Choroid plexus epithelial cell (primary cell): Measurements from ENCODE around the gene ASAP3.
A peak's percentile ranks its signal among the peaks of the same experiment; 100 is the strongest.

ENCODE experiments used
- DNase-seq: peaks from one replicate; pipeline ENCODE4 v3.0.0-alpha.2; 2010; ENCODE audit warnings: low read depth
- H3K4me3 ChIP-seq: 2 replicates; pipeline ENCODE4 v1.5.1; 2011; ENCODE audit warnings: low read depth, mild to moderate bottlenecking, control low read depth, low read length, moderate library complexity
- TF ChIP-seq, protein P1 (sequence below): conservative IDR thresholded peaks from 2 replicates; pipeline ENCODE4 v1.5.1; 2011; ENCODE audit warnings: low read depth, mild to moderate bottlenecking, control low read depth, inconsistent platforms, low read length, moderate library complexity

Gene ASAP3

DNA sequence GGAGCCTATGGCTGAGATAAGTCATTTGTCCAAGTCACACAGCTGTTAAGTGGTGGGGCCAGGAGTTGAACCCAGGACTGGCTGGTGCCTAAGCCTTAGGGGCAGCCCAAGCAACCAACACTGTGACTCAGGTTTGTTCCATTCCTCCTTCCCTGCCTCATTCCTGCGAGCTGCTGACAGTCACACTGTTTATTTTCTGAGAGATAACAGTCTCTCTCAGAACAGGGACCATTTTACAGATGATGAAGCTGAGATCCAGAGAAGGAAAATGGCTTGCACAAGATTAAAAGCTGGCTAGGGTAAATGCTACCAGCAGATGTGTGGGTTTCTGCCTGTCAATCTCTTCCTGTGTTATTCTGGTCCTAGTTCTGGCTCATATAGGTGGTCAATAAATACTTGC, 35.1 kb downstream of the ASAP3 start:
- TF ChIP-seq, protein P1, sequence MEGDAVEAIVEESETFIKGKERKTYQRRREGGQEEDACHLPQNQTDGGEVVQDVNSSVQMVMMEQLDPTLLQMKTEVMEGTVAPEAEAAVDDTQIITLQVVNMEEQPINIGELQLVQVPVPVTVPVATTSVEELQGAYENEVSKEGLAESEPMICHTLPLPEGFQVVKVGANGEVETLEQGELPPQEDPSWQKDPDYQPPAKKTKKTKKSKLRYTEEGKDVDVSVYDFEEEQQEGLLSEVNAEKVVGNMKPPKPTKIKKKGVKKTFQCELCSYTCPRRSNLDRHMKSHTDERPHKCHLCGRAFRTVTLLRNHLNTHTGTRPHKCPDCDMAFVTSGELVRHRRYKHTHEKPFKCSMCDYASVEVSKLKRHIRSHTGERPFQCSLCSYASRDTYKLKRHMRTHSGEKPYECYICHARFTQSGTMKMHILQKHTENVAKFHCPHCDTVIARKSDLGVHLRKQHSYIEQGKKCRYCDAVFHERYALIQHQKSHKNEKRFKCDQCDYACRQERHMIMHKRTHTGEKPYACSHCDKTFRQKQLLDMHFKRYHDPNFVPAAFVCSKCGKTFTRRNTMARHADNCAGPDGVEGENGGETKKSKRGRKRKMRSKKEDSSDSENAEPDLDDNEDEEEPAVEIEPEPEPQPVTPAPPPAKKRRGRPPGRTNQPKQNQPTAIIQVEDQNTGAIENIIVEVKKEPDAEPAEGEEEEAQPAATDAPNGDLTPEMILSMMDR: no peak
- H3K4me3 ChIP-seq: no peak overlapping the region
- DNase-seq: no peak

DNA sequence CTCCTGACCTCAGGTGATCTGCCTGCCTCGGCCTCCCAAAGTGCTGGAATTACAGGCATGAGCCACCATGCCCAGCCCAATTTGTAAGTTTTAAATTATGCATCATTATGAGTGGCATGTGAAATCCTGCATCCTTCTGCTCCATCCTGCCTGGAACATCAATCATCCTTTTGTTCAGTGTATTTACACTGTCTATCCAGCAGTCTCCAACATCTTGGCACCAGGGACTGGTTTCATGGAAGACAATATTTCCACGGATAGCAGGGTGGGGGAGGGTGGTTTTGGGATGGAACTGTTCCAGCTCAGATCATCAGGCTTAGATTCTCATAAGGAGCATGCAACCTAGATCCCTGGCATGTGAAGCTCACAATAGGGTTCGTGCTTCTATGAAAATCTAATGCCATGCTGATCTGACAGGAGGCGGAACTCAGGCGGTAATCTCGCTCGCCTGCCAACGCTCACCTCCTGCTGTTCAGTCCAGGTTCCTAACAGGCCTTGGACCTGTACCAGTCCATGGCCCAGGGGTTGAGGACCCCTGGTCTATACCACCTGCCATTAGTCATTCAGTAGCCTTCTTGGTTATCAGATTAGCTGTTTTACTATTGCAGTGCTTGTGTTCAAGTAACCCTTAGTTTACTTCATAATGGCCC, 37.2 kb downstream of the ASAP3 start:
- no peak for DNase-seq

DNA sequence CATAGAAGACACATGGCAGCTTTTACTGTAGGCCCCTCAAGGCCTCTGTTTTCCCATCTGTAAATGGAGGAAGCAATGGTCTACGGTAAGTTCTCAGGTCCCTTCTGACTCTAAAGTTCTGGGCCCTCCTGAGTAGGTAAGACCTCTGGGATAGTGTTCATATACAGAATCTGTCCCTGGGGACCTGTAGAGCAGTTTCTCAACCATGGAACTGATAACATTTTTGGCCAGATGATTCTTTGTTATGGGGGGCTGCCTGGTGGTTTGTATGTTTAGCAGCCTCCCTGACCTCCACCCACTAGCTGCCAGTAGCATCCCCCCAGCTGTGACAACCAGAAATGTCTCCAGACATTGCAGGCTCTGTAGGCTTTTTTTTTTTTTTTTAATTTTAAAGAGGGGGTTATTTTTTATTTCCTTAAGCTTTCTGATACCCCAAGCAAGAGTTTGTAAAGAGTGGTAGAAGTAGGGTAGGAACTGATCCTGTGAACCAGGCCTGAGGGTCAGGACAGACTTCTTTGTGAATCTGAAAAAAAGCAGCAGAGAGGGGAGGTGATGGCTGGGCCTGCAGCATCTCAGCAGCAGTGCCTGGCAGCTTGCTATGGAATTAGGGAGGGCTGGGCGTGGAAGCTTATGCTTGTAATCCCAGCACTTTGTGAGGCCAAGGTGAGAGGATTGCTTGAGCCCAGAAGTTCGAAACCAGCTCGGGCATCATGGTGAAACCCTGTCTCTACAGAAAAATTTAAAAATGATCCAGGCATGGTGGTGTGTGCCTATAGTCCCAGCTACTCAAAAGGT, 39.2 kb downstream of the ASAP3 start:
- DNase-seq: peak; percentile 15
- no peak overlapping the region for H3K4me3 ChIP-seq
- TF ChIP-seq, protein P1: no peak

More for the DNA sequence above, 37.2 kb downstream of the ASAP3 start:
- TF ChIP-seq, protein P1: no peak
- H3K4me3 ChIP-seq: no peak overlapping the region

DNA sequence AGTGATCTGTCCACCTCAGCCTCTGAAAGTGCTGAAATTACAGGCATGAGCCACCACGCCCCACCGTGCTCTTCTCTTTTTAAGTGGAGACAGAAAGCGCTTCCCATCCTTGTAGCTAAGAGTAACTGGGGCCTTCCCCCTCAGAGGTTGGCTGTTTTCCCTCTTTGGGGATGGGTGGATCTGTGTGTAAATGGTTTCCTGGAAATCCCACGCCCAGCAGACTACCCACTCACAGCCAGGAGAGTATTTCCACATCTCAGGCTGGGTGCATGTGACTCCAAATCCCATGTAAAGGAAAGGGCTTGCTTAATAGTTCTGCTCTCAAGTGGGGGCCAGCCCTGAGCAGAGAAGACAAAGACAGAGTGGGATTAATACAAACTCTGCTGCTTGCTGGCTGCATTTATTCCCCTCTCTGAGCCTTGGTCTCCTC, 39.9 kb downstream of the ASAP3 start:
- no peak overlapping the region for H3K4me3 ChIP-seq
- peak; percentile 90 for DNase-seq
- TF ChIP-seq, protein P1: no peak

DNA sequence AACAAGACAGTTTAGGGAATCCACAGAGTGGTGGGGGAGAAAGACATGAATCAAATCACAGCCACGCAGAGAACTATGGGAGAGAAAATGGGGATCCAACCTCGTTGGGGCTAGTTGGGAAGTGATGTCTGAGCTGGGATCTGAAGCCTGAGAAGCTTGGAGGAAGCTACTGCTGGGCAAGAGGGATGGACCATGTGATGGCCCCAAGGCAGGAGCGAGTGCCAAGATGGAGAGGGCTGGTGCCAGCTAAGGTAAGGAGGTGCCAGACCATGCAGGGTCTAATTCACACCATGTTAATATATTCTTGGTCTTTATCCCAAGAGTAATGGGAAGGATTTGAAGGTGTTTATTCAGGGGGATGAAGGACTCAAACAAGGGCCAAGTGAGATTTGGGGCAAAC, 41.2 kb downstream of the ASAP3 start:
- DNase-seq: no peak
- TF ChIP-seq, protein P1: no peak
- H3K4me3 ChIP-seq: no peak overlapping the region

DNA sequence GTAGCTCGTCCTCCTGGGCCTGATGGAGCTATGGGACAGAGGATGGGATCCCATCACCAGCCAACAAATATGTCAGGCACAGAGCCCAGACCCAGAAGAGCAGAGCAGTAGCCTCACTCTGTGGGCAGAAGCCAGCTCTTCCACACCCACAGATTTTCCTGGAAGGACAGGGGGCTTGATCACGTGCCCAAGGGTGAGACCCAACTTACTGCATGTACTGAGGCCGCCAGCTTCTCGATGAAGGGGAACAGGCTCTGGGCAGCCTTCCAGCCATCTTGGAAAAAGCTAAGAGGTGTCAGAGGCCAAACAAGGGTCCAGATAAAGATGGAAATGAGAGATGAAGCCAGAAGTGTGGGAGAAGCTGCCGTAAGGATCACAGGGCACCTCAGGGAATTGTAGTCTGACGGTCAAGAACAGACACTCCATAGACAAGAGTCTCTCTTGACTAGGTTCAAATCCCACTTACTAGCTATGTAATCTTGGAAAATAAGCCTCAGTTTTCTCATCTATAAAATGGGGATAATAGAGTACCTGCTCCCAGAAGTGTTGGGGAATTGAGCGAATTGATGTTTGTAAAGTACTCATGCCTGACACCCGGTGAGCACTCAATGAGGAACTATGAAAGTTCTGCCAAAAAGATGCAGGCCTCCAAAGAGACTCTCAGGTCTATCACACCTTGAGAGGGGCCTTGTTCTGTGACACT, 42.4 kb downstream of the ASAP3 start:
- H3K4me3 ChIP-seq: no peak overlapping the region
- TF ChIP-seq, protein P1: no peak
- no peak for DNase-seq
